NCI-H2029 (cell line): Measurements from ENCODE around the gene CA10.

Experiments used
- DNase-seq: peaks from one replicate; lab custom pipeline; 2025; lab: John Stamatoyannopoulos, UW

CA10 gene

GRCh38 chr17:52147431-52147830 is 11.1 kb downstream of the CA10 start:
- no peak for DNase-seq

- DNase-seq: no peak
Measured at GRCh38 chr17:52145476-52145875, 13.0 kb downstream of the CA10 start.

- no peak for DNase-seq
Measured at GRCh38 chr17:52143542-52143941, 15.0 kb downstream of the CA10 start.

- DNase-seq: no peak
Measured at GRCh38 chr17:52140601-52141000, 17.9 kb downstream of the CA10 start.

- no peak for DNase-seq
Measured at GRCh38 chr17:52138752-52139151, 19.8 kb downstream of the CA10 start.

GRCh38 chr17:52138350-52138749 is 20.2 kb downstream of the CA10 start:
- DNase-seq: no peak

- no peak for DNase-seq
Measured at GRCh38 chr17:52136166-52136565, 22.3 kb downstream of the CA10 start.

GRCh38 chr17:52134641-52135040 is 23.9 kb downstream of the CA10 start:
- no peak for DNase-seq

GRCh38 chr17:52128721-52129120 is 29.8 kb downstream of the CA10 start:
- DNase-seq: no peak

GRCh38 chr17:52124993-52125392 is 33.5 kb downstream of the CA10 start:
- no peak for DNase-seq

- DNase-seq: no peak
Measured at GRCh38 chr17:52124561-52124960, 34.0 kb downstream of the CA10 start.

GRCh38 chr17:52120465-52120864 is 38.0 kb downstream of the CA10 start:
- no peak for DNase-seq

GRCh38 chr17:52110923-52111581 is 47.5 kb downstream of the CA10 start:
- no peak for DNase-seq

GRCh38 chr17:52106638-52107261 is 51.8 kb downstream of the CA10 start:
- peak; percentile 29 for DNase-seq

GRCh38 chr17:52106072-52106471 is 52.4 kb downstream of the CA10 start:
- DNase-seq: no peak

- no peak for DNase-seq
Measured at GRCh38 chr17:52105591-52105990, 52.9 kb downstream of the CA10 start.

GRCh38 chr17:52096056-52096455 is 62.5 kb downstream of the CA10 start:
- no peak for DNase-seq

GRCh38 chr17:52084176-52084575 is 74.3 kb downstream of the CA10 start:
- DNase-seq: no peak

GRCh38 chr17:52079496-52079895 is 79.0 kb downstream of the CA10 start:
- no peak for DNase-seq

GRCh38 chr17:52071712-52072111 is 86.8 kb downstream of the CA10 start:
- no peak for DNase-seq

GRCh38 chr17:52064791-52065211 is 93.7 kb downstream of the CA10 start:
- no peak for DNase-seq

- no peak for DNase-seq
Measured at GRCh38 chr17:52049496-52049895, 109.0 kb downstream of the CA10 start.

- DNase-seq: no peak
Measured at GRCh38 chr17:52049051-52049450, 109.5 kb downstream of the CA10 start.
